ENCODE results near the gene MXRA8. TPM values are rescaled to one million over a fixed set of nuclear protein-coding genes. Genes with fewer than 3 reads are reported as not detected.

MXRA8 gene
- total and polyA plus RNA-seq, 2 donors (not counting 3 experiments of a cell fraction or from before 2014, with no cell fraction given) = 0.82 to 1.9 TPM

DNA sequence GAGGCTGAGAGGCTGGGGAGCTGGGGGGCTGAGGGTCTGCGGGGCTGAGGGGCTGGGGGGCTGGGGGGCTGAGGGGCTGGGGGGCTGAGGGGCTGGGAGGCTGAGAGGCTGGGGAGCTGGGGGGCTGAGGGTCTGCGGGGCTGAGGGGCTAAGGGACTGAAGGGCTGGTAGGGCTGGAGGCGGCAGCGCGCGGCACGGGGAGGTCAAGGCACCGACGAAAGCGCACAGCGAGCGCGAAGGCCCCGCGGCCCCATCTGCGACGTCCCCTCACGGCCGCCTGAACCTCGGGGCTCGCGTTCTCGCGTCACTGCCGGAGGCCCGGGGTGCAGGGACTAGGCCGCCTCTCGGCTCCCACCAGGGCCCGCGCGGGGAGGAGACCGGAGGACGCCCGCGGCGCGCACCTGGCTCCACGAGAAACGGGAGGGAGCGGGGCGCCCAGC, 34.3 kb downstream of the MXRA8 start:
- Histone ChIP-seq H3K27ac (ENCODE audit: insufficient read depth, low read depth, low read length) (peak overlapping the region; percentile 61), H3K79me2 (ENCODE audit: control insufficient read depth, insufficient read depth, low read length) (peaks cover 54% of the 10 kb centered on the region), H3K9me1 (replicated peaks; ENCODE audit: control insufficient read depth, extremely low read depth, insufficient read depth, low read length) (no peaks in the 10 kb centered on the region), H3K27me3 (ENCODE audit: control insufficient read depth in 2 of 2, insufficient read depth in 2 of 2, low read length in 2 of 2) (no peaks in the 10 kb centered on the region), H4K20me1 (replicated peaks; ENCODE audit: control insufficient read depth, extremely low read depth, insufficient read depth, low read length) (peaks cover 5% of the 10 kb centered on the region), H2AFZ (ENCODE audit: low read depth, low read length) (peak overlapping the region; percentile 76), H3K4me1 (ENCODE audit: control insufficient read depth, extremely low read depth, insufficient read depth, low read length) (peaks cover 13% of the 10 kb centered on the region), H3K36me3 (ENCODE audit: control insufficient read depth in 2 of 2, extremely low read depth in 1 of 2, insufficient read depth in 2 of 2, low read length in 2 of 2) (peaks cover 0 to 19% of the 10 kb centered on the region in 2 experiments), H3K9ac (replicated peaks; ENCODE audit: extremely low read depth, insufficient read depth, low read length) (peak overlapping the region; percentile 88), H3K4me3 (replicated peaks in 1 of 3; ENCODE audit: insufficient read depth in 1 of 3, low read depth in 1 of 3, low read length in 3 of 3) (peak overlapping the region; percentile 31 to 97 (median 66)), H3K9me3 (replicated peaks; ENCODE audit: control insufficient read depth, insufficient read depth, low read length) (no peaks in the 10 kb centered on the region), H3K4me2 (ENCODE audit: insufficient read depth, low read length) (no peak overlapping the region)
- FAIRE-seq (no peak), DNase-seq (ENCODE audit: low read depth, low spot score) (no peak)
- TF ChIP-seq POLR2A (IDR thresholded peaks at IDR 0.05; ENCODE audit: low read depth, low read length) (no peak), POLR2AphosphoS5 (IDR thresholded peaks at IDR 0.05; ENCODE audit: insufficient read depth, low read depth, low read length) (no peak), GATA2 (IDR thresholded peaks at IDR 0.05; ENCODE audit: insufficient read depth, insufficient read length, low read depth, low read length) (no peak), FOS (IDR thresholded peaks at IDR 0.05; ENCODE audit: borderline replicate concordance, insufficient read depth, low read length) (no peak), JUN (IDR thresholded peaks at IDR 0.05; ENCODE audit: borderline replicate concordance, insufficient read depth, insufficient read length, low read depth) (no peak), EZH2 (IDR thresholded peaks at IDR 0.05; ENCODE audit: borderline replicate concordance, low read depth, low read length, severe bottlenecking) (no peak), MYC (IDR thresholded peaks at IDR 0.05; ENCODE audit: low read depth, low read length) (no peak)
- TF ChIP-seq, protein P1, sequence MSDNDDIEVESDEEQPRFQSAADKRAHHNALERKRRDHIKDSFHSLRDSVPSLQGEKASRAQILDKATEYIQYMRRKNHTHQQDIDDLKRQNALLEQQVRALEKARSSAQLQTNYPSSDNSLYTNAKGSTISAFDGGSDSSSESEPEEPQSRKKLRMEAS (IDR thresholded peaks at IDR 0.05; ENCODE audit: insufficient read depth, insufficient read length) = no peak
- TF ChIP-seq, protein P2, sequence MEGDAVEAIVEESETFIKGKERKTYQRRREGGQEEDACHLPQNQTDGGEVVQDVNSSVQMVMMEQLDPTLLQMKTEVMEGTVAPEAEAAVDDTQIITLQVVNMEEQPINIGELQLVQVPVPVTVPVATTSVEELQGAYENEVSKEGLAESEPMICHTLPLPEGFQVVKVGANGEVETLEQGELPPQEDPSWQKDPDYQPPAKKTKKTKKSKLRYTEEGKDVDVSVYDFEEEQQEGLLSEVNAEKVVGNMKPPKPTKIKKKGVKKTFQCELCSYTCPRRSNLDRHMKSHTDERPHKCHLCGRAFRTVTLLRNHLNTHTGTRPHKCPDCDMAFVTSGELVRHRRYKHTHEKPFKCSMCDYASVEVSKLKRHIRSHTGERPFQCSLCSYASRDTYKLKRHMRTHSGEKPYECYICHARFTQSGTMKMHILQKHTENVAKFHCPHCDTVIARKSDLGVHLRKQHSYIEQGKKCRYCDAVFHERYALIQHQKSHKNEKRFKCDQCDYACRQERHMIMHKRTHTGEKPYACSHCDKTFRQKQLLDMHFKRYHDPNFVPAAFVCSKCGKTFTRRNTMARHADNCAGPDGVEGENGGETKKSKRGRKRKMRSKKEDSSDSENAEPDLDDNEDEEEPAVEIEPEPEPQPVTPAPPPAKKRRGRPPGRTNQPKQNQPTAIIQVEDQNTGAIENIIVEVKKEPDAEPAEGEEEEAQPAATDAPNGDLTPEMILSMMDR (IDR thresholded peaks at IDR 0.05; ENCODE audit: extremely low read depth in 1 of 2, insufficient read depth in 1 of 2, low read depth in 1 of 2, low read length in 2 of 2) = no peak
- dilution Hi-C loops (cut with MboI; ENCODE audit: extremely low pct_ligation_motif_present, low sequenced_read_pairs) (no loop called here), intact Hi-C loops (cut with micrococcal nuclease) (loop anchor here (2.0 kb wide), 2 partner anchors 15 to 51 kb away; partner anchors contain the start of genes AURKAIP1 and PUSL1)
- no TSS peak for BruUV-seq (replicated peaks)
- ChIA-PET POLR2A (no interaction called here), CTCF (no interaction called here)

Data from endothelial cell of umbilical vein (primary cell).